ENCODE data around the gene ITGAL. TPM values are rescaled to one million over a fixed set of nuclear protein-coding genes. Genes with fewer than 3 reads are reported as not detected.
"Not testable (repeated sequence)": the region's sequence is repeated elsewhere in the genome, so short reads cannot be mapped to it uniquely, and the experiment has no call there.

Gene ITGAL
- total and polyA plus RNA-seq, 4 donors, result 1.2 to 4.9 (median 3.7) TPM

DNA sequence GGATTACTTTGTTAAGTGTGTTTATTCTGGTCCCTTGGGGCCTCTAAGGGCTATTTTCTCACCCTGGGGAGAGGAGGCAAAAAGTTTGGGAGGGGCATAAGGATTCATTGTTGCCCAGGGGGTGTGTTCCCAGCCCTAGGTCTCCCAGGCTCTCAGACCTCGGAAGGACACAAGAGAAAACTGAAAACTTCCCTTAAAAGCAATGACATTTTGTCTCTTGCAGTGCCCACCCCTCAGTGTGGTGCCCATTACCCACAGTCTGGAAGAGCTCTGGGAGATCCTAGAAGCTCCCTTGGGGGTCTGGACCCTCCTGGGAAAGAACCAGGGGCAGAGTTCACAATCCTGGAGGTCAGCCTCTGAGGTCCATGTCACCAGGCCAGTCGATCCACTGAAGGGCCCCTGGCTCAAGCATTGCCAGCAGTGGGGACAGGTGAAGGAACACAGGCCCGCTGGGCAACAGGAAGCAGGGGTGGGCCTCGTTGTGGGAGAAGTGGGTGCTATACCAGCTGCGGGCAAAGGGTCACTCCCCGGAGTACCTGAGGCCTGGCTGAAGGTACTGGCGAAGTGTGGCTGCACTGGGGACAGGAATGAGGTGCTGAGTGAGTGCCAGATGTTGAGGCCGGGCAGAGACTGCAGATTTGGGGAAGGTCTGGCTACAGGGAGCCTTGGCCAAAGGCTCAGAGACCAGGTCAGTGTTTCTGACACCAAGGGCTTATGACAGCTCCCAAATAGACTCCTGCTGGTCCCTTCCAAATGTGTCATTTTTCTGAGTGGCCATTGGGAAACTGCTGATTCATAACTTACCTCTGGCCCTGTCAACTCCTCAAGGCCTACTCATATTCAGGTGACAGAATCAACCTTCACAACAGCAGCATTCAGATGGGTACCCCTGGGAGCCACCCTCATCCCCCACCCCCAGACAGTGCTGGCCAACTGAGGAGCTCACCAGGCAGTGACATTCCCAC is 66.7 kb downstream of the ITGAL start:
- WGBS (ENCODE audit: insufficient coverage), result 95% methylated on average over 8 of the region's 8 CpGs
- Histone ChIP-seq H3K27ac (ENCODE audit: low read depth, low read length) (no peak overlapping the region), H3K9me3 (ENCODE audit: control insufficient read depth, insufficient read depth, low read length) (no peaks in the 10 kb centered on the region), H3K27me3 (ENCODE audit: control insufficient read depth, insufficient read depth, low read length) (no peaks in the 10 kb centered on the region), H3K4me1 (ENCODE audit: control insufficient read depth, insufficient read depth, low read length) (peaks cover 7% of the 10 kb centered on the region), H3K4me3 (ENCODE audit: low read depth, low read length) (no peak overlapping the region), H3K36me3 (ENCODE audit: control insufficient read depth, insufficient read depth, low read length) (peaks cover 6% of the 10 kb centered on the region)
- no peak for DNase-seq (ENCODE audit: low read depth in 4 of 6, low spot score in 6 of 6)

GRCh38 chr16:30539986-30540526 is 67.5 kb downstream of the ITGAL start:
- not testable (repeated sequence) for H3K36me3 ChIP-seq (ENCODE audit: control insufficient read depth, insufficient read depth, low read length); H3K9me3 ChIP-seq (ENCODE audit: control insufficient read depth, insufficient read depth, low read length); H3K4me1 ChIP-seq (ENCODE audit: control insufficient read depth, insufficient read depth, low read length); H3K27ac ChIP-seq (ENCODE audit: low read depth, low read length); DNase-seq (ENCODE audit: low read depth in 4 of 6, low spot score in 6 of 6); H3K27me3 ChIP-seq (ENCODE audit: control insufficient read depth, insufficient read depth, low read length); H3K4me3 ChIP-seq (ENCODE audit: low read depth, low read length)
- WGBS (ENCODE audit: insufficient coverage), result 87% methylated on average over 4 of the region's 13 CpGs

GRCh38 chr16:30540916-30541464 is 68.4 kb downstream of the ITGAL start:
- not testable (repeated sequence) for H3K36me3 ChIP-seq (ENCODE audit: control insufficient read depth, insufficient read depth, low read length); H3K4me3 ChIP-seq (ENCODE audit: low read depth, low read length); H3K27ac ChIP-seq (ENCODE audit: low read depth, low read length); H3K27me3 ChIP-seq (ENCODE audit: control insufficient read depth, insufficient read depth, low read length); H3K9me3 ChIP-seq (ENCODE audit: control insufficient read depth, insufficient read depth, low read length); H3K4me1 ChIP-seq (ENCODE audit: control insufficient read depth, insufficient read depth, low read length); DNase-seq (ENCODE audit: low read depth in 4 of 6, low spot score in 6 of 6)
- whole genome bisulfite sequencing (ENCODE audit: insufficient coverage), result 75% methylated on average over 5 of the region's 9 CpGs

DNA sequence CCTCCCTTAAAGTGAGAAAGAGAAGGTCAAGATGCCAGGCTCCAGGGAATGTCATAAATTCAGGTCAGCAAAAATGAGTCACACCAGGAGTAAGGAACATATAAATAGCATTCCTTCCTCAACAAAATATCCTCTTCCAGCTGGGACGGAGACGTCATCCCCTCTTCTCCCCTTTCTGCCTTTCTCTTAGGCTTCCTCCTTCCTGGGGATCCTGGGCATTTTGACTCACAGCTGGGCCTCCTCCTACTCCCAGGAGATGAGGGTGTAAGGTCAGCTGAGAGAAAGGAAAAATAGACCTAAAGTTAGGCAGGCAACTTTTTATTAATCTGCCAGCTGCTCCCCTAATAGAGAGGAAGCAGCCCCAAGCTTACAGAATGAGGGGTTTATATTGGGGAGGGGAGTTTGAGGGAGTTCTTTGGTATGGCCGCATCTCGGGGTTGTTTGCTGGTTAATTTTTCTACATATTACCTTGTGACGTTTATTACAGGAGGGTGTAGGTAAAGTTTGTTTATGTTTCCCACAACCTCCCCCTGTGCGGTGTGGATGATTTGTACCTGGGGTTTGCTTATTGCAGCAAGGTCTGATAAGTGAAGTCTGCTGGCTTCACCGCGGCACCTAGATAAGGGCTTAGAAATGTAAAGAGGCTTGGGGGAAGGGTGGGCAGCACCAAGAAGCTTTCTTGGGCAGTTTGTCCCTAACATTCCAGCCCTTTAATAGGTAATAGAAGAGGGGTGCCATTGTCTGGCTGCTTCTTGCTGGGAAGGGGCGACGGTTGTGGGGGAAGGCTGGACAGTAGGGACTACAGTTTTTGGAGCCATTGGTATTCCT is 69.2 kb downstream of the ITGAL start:
- Histone ChIP-seq H3K36me3 (ENCODE audit: control insufficient read depth, insufficient read depth, low read length) (peaks cover 6% of the 10 kb centered on the region), H3K4me3 (ENCODE audit: low read depth, low read length) (no peak overlapping the region), H3K27me3 (ENCODE audit: control insufficient read depth, insufficient read depth, low read length) (no peaks in the 10 kb centered on the region), H3K27ac (ENCODE audit: low read depth, low read length) (no peak overlapping the region), H3K4me1 (ENCODE audit: control insufficient read depth, insufficient read depth, low read length) (no peaks in the 10 kb centered on the region), H3K9me3 (ENCODE audit: control insufficient read depth, insufficient read depth, low read length) (no peaks in the 10 kb centered on the region)
- no peak for DNase-seq (ENCODE audit: low read depth in 4 of 6, low spot score in 6 of 6)
- 53% methylated on average over 4 of the region's 10 CpGs for WGBS (ENCODE audit: insufficient coverage)

- Histone ChIP-seq H3K27ac (ENCODE audit: low read depth, low read length) (no peak overlapping the region), H3K4me3 (ENCODE audit: low read depth, low read length) (no peak overlapping the region), H3K36me3 (ENCODE audit: control insufficient read depth, insufficient read depth, low read length) (peaks cover 6% of the 10 kb centered on the region), H3K9me3 (ENCODE audit: control insufficient read depth, insufficient read depth, low read length) (no peaks in the 10 kb centered on the region), H3K4me1 (ENCODE audit: control insufficient read depth, insufficient read depth, low read length) (no peaks in the 10 kb centered on the region), H3K27me3 (ENCODE audit: control insufficient read depth, insufficient read depth, low read length) (no peaks in the 10 kb centered on the region)
- 78% methylated on average over 5 of the region's 5 CpGs for WGBS (ENCODE audit: insufficient coverage)
- no peak for DNase-seq (ENCODE audit: low read depth in 4 of 6, low spot score in 6 of 6)
Observed at GRCh38 chr16:30543067-30543466, 70.5 kb downstream of the ITGAL start.

DNA sequence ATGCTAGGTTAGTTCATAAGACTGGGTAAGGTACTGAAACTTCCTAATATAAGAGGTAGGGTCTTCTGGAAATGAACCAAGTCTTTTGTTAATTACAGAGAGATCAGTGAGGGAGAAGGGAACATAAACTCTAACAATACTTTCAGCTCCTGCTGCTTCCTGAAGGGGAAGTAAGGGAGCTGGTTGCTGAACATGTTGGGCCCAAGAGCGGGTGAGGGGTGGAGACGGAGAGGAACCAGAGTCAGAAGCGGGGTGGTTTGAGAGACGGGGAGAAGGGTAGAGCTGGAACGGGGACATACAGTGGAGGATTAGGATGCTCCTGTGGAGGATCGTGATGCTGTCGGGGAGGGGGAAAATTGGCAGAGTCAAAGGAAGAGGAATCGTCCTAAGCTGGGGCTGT is 73.6 kb downstream of the ITGAL start:
- Histone ChIP-seq H3K36me3 (ENCODE audit: control insufficient read depth, insufficient read depth, low read length) (no peaks in the 10 kb centered on the region), H3K4me3 (ENCODE audit: low read depth, low read length) (no peak overlapping the region), H3K27me3 (ENCODE audit: control insufficient read depth, insufficient read depth, low read length) (no peaks in the 10 kb centered on the region), H3K9me3 (ENCODE audit: control insufficient read depth, insufficient read depth, low read length) (no peaks in the 10 kb centered on the region), H3K27ac (ENCODE audit: low read depth, low read length) (no peak overlapping the region), H3K4me1 (ENCODE audit: control insufficient read depth, insufficient read depth, low read length) (no peaks in the 10 kb centered on the region)
- DNase-seq (ENCODE audit: low read depth in 4 of 6, low spot score in 6 of 6), result no peak
- WGBS (ENCODE audit: insufficient coverage), result 83% methylated on average over 8 of the region's 8 CpGs

DNA sequence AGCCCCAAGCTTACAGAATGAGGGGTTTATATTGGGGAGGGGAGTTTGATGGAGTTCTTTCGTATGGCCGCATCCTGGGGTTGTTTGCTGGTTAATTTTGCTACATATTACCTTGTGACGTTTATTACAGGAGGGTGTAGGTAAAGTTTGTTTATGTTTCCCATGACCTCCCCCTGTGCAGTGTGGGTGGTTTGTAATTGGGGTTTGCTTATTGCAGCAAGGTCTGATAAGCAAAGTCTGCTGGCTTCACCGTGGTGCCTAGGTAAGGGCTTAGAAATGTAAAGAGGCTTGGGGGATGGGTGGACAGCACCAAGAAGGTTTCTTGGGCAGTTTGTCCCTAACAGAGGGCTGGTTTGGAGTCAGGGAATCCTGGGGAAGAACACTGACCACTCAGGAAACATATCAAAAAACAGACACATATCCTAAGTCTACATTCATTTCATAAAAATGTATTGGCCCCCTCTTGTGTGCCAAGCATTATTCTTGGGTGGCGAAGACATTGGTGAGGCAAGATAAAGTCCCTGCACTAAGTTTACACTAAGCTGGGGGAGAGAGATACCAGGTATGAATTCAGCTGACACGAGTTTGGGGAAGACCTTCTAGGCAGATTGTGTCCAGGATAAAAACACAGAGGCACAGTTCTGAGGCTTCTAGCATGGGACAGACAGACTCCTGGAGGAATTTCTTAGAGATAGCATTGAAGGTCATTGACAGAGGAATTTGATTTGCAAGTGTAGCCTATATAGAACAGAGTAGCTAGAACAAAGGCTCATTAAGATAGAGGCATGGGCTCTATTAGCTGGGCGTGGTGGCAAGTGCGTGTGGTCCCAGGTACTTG is 76.1 kb downstream of the ITGAL start:
- no peak overlapping the region for H3K27ac ChIP-seq (ENCODE audit: low read depth, low read length)

DNA sequence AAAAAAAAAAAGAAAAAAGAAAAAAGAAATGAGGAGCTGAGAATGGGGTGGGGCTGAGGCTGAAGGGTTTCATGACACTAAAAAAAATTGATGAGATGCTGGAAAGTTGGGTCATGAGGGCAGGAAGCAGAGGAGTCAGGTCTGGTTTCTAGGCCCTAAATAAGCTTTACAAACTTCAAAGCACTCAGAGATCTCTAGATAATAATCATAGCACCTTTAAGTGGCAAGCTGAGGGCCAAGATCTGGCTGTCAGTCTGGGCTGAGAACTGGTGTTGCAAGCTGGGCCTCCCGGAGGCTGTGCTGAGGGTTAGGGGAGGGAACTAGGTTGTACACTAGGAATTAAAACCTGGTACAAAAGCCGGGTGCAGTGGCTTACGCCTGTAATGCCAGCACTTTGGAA is 79.2 kb downstream of the ITGAL start:
- Histone ChIP-seq H3K36me3 (ENCODE audit: control insufficient read depth, insufficient read depth, low read length) (peaks cover 40% of the 10 kb centered on the region), H3K27me3 (ENCODE audit: control insufficient read depth, insufficient read depth, low read length) (no peaks in the 10 kb centered on the region), H3K4me1 (ENCODE audit: control insufficient read depth, insufficient read depth, low read length) (peaks cover 10% of the 10 kb centered on the region), H3K4me3 (ENCODE audit: low read depth, low read length) (no peak overlapping the region), H3K27ac (ENCODE audit: low read depth, low read length) (no peak overlapping the region), H3K9me3 (ENCODE audit: control insufficient read depth, insufficient read depth, low read length) (no peaks in the 10 kb centered on the region)
- 94% methylated on average over 2 of the region's 3 CpGs for WGBS (ENCODE audit: insufficient coverage)
- no peak for DNase-seq (ENCODE audit: low read depth in 4 of 6, low spot score in 6 of 6)

More for the DNA sequence above, 76.1 kb downstream of the ITGAL start:
- Histone ChIP-seq H3K4me1 (ENCODE audit: control insufficient read depth, insufficient read depth, low read length) (no peaks in the 10 kb centered on the region), H3K27me3 (ENCODE audit: control insufficient read depth, insufficient read depth, low read length) (no peaks in the 10 kb centered on the region), H3K9me3 (ENCODE audit: control insufficient read depth, insufficient read depth, low read length) (no peaks in the 10 kb centered on the region), H3K36me3 (ENCODE audit: control insufficient read depth, insufficient read depth, low read length) (peaks cover 11% of the 10 kb centered on the region), H3K4me3 (ENCODE audit: low read depth, low read length) (no peak overlapping the region)
- DNase-seq (ENCODE audit: low read depth in 4 of 6, low spot score in 6 of 6), result no peak
- 73% methylated on average over 7 of the region's 8 CpGs for WGBS (ENCODE audit: insufficient coverage)

DNA sequence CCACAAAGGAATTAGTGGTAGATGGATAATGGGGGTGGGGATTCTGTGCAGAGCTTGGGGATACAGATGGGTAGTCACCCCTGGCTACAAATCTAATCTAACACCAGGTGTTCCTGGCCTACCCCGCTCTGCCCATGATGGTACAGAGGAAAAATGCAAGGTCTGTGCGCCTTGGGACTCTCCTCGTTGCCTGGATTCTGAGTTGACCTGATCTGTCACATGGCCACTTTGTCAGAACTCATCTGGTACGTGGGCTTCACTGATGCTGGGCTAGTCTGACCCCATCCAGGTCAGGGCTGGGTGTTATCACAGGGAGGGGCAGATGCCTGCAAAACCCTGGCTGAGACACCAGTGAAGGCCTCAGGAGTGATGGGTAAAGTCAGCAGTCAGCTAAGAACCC is 80.4 kb downstream of the ITGAL start:
- no peak overlapping the region for H3K4me3 ChIP-seq (ENCODE audit: low read depth, low read length)
- no peak overlapping the region for H3K27ac ChIP-seq (ENCODE audit: low read depth, low read length)
- no peaks in the 10 kb centered on the region for H3K27me3 ChIP-seq (ENCODE audit: control insufficient read depth, insufficient read depth, low read length)
- H3K36me3 ChIP-seq (ENCODE audit: control insufficient read depth, insufficient read depth, low read length), result peaks cover 40% of the 10 kb centered on the region
- WGBS (ENCODE audit: insufficient coverage), result 92% methylated on average over 4 of the region's 4 CpGs
- no peaks in the 10 kb centered on the region for H3K9me3 ChIP-seq (ENCODE audit: control insufficient read depth, insufficient read depth, low read length)
- DNase-seq (ENCODE audit: low read depth in 4 of 6, low spot score in 6 of 6), result no peak
- H3K4me1 ChIP-seq (ENCODE audit: control insufficient read depth, insufficient read depth, low read length), result peaks cover 20% of the 10 kb centered on the region
